GM12878 (cell line): ENCODE measurements around the gene SEMA3C. TPM values are rescaled to one million over a fixed set of nuclear protein-coding genes. Genes with fewer than 3 reads are reported as not detected.

Experiments
- ATAC-seq: fragments of 200-7000 bp; cut with Tn5 transposase; 3 replicates; pipeline ENCODE4 v1.9.1; 2020; ENCODE audit warnings: mild to moderate bottlenecking, moderate library complexity
- BruUV-seq: library from RNA; stranded (reverse); fragments of 400-500 nt; replicated peaks from 2 replicates; lab custom pipeline; 2021; lab: Mats Ljungman, UMichigan
- CTCF ChIA-PET: fragments of 300-600 bp; sonication (Branson Sonifier 250); formaldehyde crosslinking; extraction: SDS; loops from one replicate; lab custom pipeline; 2021; ENCODE audit warnings: inconsistent platforms; lab: Yijun Ruan, JAX
- POLR2A ChIA-PET: fragments of 350-600 bp; formaldehyde crosslinking; extraction: SDS; loops from one replicate; lab custom pipeline; 2021; ENCODE audit warnings: inconsistent platforms; lab: Charles Lee
- RAD21 ChIA-PET: fragments of 300-600 bp; sonication (Branson Sonifier 250); formaldehyde crosslinking; loops from one replicate; lab custom pipeline; 2023; ENCODE audit warnings: antibody characterized with exemption; ENCODE audit not compliant: unreplicated experiment; lab: Charles Lee
- SMC1A ChIA-PET: fragments of 300-600 bp; sonication (Branson Sonifier 250); formaldehyde crosslinking; loops from one replicate; lab custom pipeline; 2023; ENCODE audit not compliant: unreplicated experiment, uncharacterized antibody; lab: Charles Lee
- DNase-seq: peaks from one replicate; pipeline ENCODE4 v3.0.0-alpha.2; 2011; ENCODE audit warnings: low read depth, low spot score
- FAIRE-seq: peaks from 3 replicates; lab custom pipeline; 2011; peaks lifted over from hg19 to GRCh38; lab: Jason Lieb, UNC
- H2AFZ ChIP-seq: 2 replicates; pipeline ENCODE4 v1.6.0; 2011; ENCODE audit warnings: low read depth, low read length, control low read depth; ENCODE audit not compliant: control insufficient read depth
- H3K27ac ChIP-seq: 2 replicates; pipeline ENCODE4 v1.5.1; 2011; ENCODE audit warnings: control low read depth; ENCODE audit not compliant: control insufficient read depth, insufficient read depth
- H3K27me3 ChIP-seq, 2 experiments: replicated peaks in 1 of 2; 2 replicates each; pipeline versions ENCODE4 v1.6.0 to v1.6.1; 2011; ENCODE audit warnings: low read length in 1 of 2; ENCODE audit not compliant: control insufficient read depth in 2 of 2, insufficient read depth in 2 of 2
- H3K36me3 ChIP-seq, 2 experiments: 2 replicates each; pipeline ENCODE4 v1.5.1; 2011; ENCODE audit warnings: low read length in 1 of 2; ENCODE audit not compliant: control insufficient read depth in 2 of 2, insufficient read depth in 2 of 2
- H3K4me1 ChIP-seq: 2 replicates; pipeline ENCODE4 v1.6.1; 2011; ENCODE audit warnings: mild to moderate bottlenecking, low read length, moderate library complexity, mixed read lengths; ENCODE audit not compliant: control insufficient read depth, insufficient read depth
- H3K4me2 ChIP-seq: 2 replicates; pipeline ENCODE4 v1.6.0; 2011; ENCODE audit warnings: control low read depth; ENCODE audit not compliant: control insufficient read depth, insufficient read depth
- H3K4me3 ChIP-seq: fragments of 200-600 bp; sonication (generic); 2 replicates; pipeline ENCODE4 v1.5.1; 2016
- H3K79me2 ChIP-seq: 2 replicates; pipeline ENCODE4 v1.6.0; 2011; ENCODE audit warnings: low read length; ENCODE audit not compliant: control insufficient read depth, insufficient read depth
- H3K9ac ChIP-seq: 2 replicates; pipeline ENCODE4 v1.8.0; 2011; ENCODE audit warnings: low read length, control low read depth, mixed read lengths; ENCODE audit not compliant: control insufficient read depth, insufficient read depth
- H3K9me3 ChIP-seq: replicated peaks from 3 replicates; pipeline ENCODE4 v1.5.1; 2011; ENCODE audit warnings: mild to moderate bottlenecking, low read length; ENCODE audit not compliant: control insufficient read depth, insufficient read depth
- H4K20me1 ChIP-seq: 2 replicates; pipeline ENCODE4 v1.6.0; 2011; ENCODE audit not compliant: control insufficient read depth, insufficient read depth
- FOS ChIP-seq: IDR thresholded peaks from 3 replicates; pipeline ENCODE4 v1.6.1; 2011; ENCODE audit warnings: borderline replicate concordance; ENCODE audit not compliant: insufficient read length; ENCODE audit errors: extremely low read depth
- MTA3 ChIP-seq: IDR thresholded peaks from 2 replicates; pipeline ENCODE4 v1.6.1; 2012; ENCODE audit warnings: low read length, inconsistent platforms, borderline replicate concordance
- STAT1 ChIP-seq: fragments of 450-650 bp; conservative IDR thresholded peaks from 2 replicates; pipeline ENCODE4 v1.6.1; 2014; ENCODE audit warnings: antibody characterized with exemption, mild to moderate bottlenecking
- WGBS: methylation state at CpG from one replicate; pipeline ENCODE4 v1.1.6; 2016; ENCODE audit warnings: low lambda C conversion rate; ENCODE audit not compliant: insufficient replicate concordance, insufficient coverage; ENCODE audit errors: missing lambda C conversion rate; 5-methylcytosine and 5-hydroxymethylcytosine counted together
- in situ Hi-C: fragments of 300-500 bp; cut with MboI; formaldehyde crosslinking; loops from 9 replicates; pipeline ENCODE4 v1.14.3; 2018; ENCODE audit warnings: mixed read lengths
- intact Hi-C: fragments of 100-400 bp; cut with micrococcal nuclease; formaldehyde crosslinking; loops from one replicate; pipeline ENCODE4 v1.14.2; 2022; ENCODE audit not compliant: unreplicated experiment
- polyA plus RNA-seq, 11 experiments: library from polyadenylated mRNA; depleted of rRNA in 4 of 11; unstranded in 6 of 11; stranded (reverse) in 5 of 11; fragments of >200 nt; fragmentation: Nextera tagmentation in 4 of 11; fragmentation: Illumina TruSeq in 1 of 11; extraction: Ambion mirVana in 4 of 11; extraction: Trizol in 1 of 11; gene quantifications; 1 replicate in 1 of 11; 2 replicates in 10 of 11; pipeline versions ENCODE4 v1.2.1 to v1.2.3, GENCODE V29; 2011 to 2016; ENCODE audit warnings: inconsistent platforms in 2 of 11, missing spikeins in 2 of 11, low read depth in 1 of 11
- total RNA-seq, 4 experiments: library from RNA; depleted of rRNA in 3 of 4; stranded (reverse); fragments of >200 nt in 3 of 4; fragmentation: Illumina TruSeq in 1 of 4; extraction: Trizol in 1 of 4; gene quantifications; 2 replicates each; pipeline versions ENCODE4 v1.2.1 to v1.2.3, GENCODE V29; 2013 to 2021
- TF ChIP-seq, protein P1 (sequence below): fragments of 450-650 bp; IDR thresholded peaks from 2 replicates; pipeline ENCODE4 v1.6.1; 2017; ENCODE audit warnings: mild to moderate bottlenecking, low read depth, inconsistent platforms; ENCODE audit not compliant: poor library complexity, severe bottlenecking
- TF ChIP-seq, protein P2 (sequence below): fragments of 450-650 bp; IDR thresholded peaks from 2 replicates; pipeline ENCODE4 v1.6.1; 2017; ENCODE audit warnings: mild to moderate bottlenecking

The SEMA3C gene
- total and polyA plus RNA-seq, 10 of the 15 experiments (the other 5 are each of a cell fraction or from before 2014, with no cell fraction given) = 0.01 to 0.41 (median 0.11) TPM; not detected in 6

- H3K4me2 ChIP-seq = no peak overlapping the region
- WGBS = 13% methylated on average over 4 of the region's 4 CpGs
- CTCF ChIA-PET = no interaction called here
- DNase-seq = no peak
- SMC1A ChIA-PET = no interaction called here
- no peak for FAIRE-seq
- no peak overlapping the region for H3K9ac ChIP-seq
- ATAC-seq = no peak
- RAD21 ChIA-PET = no interaction called here
- no peaks in the 10 kb centered on the region for H4K20me1 ChIP-seq
- no TSS peak for BruUV-seq
- no peaks in the 10 kb centered on the region for H3K27me3 ChIP-seq
- no peaks in the 10 kb centered on the region for H3K9me3 ChIP-seq
- no peak overlapping the region for H2AFZ ChIP-seq
- no peaks in the 10 kb centered on the region for H3K4me1 ChIP-seq
- TF ChIP-seq, protein P1, sequence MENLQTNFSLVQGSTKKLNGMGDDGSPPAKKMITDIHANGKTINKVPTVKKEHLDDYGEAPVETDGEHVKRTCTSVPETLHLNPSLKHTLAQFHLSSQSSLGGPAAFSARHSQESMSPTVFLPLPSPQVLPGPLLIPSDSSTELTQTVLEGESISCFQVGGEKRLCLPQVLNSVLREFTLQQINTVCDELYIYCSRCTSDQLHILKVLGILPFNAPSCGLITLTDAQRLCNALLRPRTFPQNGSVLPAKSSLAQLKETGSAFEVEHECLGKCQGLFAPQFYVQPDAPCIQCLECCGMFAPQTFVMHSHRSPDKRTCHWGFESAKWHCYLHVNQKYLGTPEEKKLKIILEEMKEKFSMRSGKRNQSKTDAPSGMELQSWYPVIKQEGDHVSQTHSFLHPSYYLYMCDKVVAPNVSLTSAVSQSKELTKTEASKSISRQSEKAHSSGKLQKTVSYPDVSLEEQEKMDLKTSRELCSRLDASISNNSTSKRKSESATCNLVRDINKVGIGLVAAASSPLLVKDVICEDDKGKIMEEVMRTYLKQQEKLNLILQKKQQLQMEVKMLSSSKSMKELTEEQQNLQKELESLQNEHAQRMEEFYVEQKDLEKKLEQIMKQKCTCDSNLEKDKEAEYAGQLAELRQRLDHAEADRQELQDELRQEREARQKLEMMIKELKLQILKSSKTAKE = no peak
- TF ChIP-seq, protein P2, sequence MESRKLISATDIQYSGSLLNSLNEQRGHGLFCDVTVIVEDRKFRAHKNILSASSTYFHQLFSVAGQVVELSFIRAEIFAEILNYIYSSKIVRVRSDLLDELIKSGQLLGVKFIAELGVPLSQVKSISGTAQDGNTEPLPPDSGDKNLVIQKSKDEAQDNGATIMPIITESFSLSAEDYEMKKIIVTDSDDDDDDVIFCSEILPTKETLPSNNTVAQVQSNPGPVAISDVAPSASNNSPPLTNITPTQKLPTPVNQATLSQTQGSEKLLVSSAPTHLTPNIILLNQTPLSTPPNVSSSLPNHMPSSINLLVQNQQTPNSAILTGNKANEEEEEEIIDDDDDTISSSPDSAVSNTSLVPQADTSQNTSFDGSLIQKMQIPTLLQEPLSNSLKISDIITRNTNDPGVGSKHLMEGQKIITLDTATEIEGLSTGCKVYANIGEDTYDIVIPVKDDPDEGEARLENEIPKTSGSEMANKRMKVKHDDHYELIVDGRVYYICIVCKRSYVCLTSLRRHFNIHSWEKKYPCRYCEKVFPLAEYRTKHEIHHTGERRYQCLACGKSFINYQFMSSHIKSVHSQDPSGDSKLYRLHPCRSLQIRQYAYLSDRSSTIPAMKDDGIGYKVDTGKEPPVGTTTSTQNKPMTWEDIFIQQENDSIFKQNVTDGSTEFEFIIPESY = no peak
- no peak for TF ChIP-seq MTA3
- TF ChIP-seq FOS = no peak
- no peak for TF ChIP-seq STAT1
- TF ChIP-seq, all 136 proteins: peak for 0
- Histone ChIP-seq H3K27ac (no peak overlapping the region), H3K79me2 (no peaks in the 10 kb centered on the region), H3K36me3 (no peaks in the 10 kb centered on the region), H3K4me3 (no peak overlapping the region)
- in situ Hi-C loops = no loop called here
- POLR2A ChIA-PET = no interaction called here
- intact Hi-C loops = no loop called here
Measured at GRCh38 chr7:80890426-80891258, 28.2 kb downstream of the SEMA3C start.
